GM12878 (cell line): Measurements from ENCODE around the gene COL13A1. TPM values are rescaled to one million over a fixed set of nuclear protein-coding genes. Genes with fewer than 3 reads are reported as not detected.

Source experiments
- ATAC-seq: fragments of 200-7000 bp; cut with Tn5 transposase; 3 replicates; pipeline ENCODE4 v1.9.1; 2020; ENCODE audit warnings: mild to moderate bottlenecking, moderate library complexity
- BruUV-seq: library from RNA; stranded (reverse); fragments of 400-500 nt; replicated peaks from 2 replicates; lab custom pipeline; 2021; lab: Mats Ljungman, UMichigan
- CTCF ChIA-PET: fragments of 300-600 bp; sonication (Branson Sonifier 250); formaldehyde crosslinking; extraction: SDS; loops from one replicate; lab custom pipeline; 2021; ENCODE audit warnings: inconsistent platforms; lab: Yijun Ruan, JAX
- POLR2A ChIA-PET: fragments of 350-600 bp; formaldehyde crosslinking; extraction: SDS; loops from one replicate; lab custom pipeline; 2021; ENCODE audit warnings: inconsistent platforms; lab: Charles Lee
- RAD21 ChIA-PET: fragments of 300-600 bp; sonication (Branson Sonifier 250); formaldehyde crosslinking; loops from one replicate; lab custom pipeline; 2023; ENCODE audit warnings: antibody characterized with exemption; ENCODE audit not compliant: unreplicated experiment; lab: Charles Lee
- SMC1A ChIA-PET: fragments of 300-600 bp; sonication (Branson Sonifier 250); formaldehyde crosslinking; loops from one replicate; lab custom pipeline; 2023; ENCODE audit not compliant: unreplicated experiment, uncharacterized antibody; lab: Charles Lee
- DNase-seq: peaks from one replicate; pipeline ENCODE4 v3.0.0-alpha.2; 2011; ENCODE audit warnings: low read depth, low spot score
- FAIRE-seq: peaks from 3 replicates; lab custom pipeline; 2011; peaks lifted over from hg19 to GRCh38; lab: Jason Lieb, UNC
- H2AFZ ChIP-seq: 2 replicates; pipeline ENCODE4 v1.6.0; 2011; ENCODE audit warnings: low read depth, low read length, control low read depth; ENCODE audit not compliant: control insufficient read depth
- H3K27ac ChIP-seq: 2 replicates; pipeline ENCODE4 v1.5.1; 2011; ENCODE audit warnings: control low read depth; ENCODE audit not compliant: control insufficient read depth, insufficient read depth
- H3K27me3 ChIP-seq, 2 experiments: replicated peaks in 1 of 2; 2 replicates each; pipeline versions ENCODE4 v1.6.0 to v1.6.1; 2011; ENCODE audit warnings: low read length in 1 of 2; ENCODE audit not compliant: control insufficient read depth in 2 of 2, insufficient read depth in 2 of 2
- H3K36me3 ChIP-seq, 2 experiments: 2 replicates each; pipeline ENCODE4 v1.5.1; 2011; ENCODE audit warnings: low read length in 1 of 2; ENCODE audit not compliant: control insufficient read depth in 2 of 2, insufficient read depth in 2 of 2
- H3K4me1 ChIP-seq: 2 replicates; pipeline ENCODE4 v1.6.1; 2011; ENCODE audit warnings: mild to moderate bottlenecking, low read length, moderate library complexity, mixed read lengths; ENCODE audit not compliant: control insufficient read depth, insufficient read depth
- H3K4me2 ChIP-seq: 2 replicates; pipeline ENCODE4 v1.6.0; 2011; ENCODE audit warnings: control low read depth; ENCODE audit not compliant: control insufficient read depth, insufficient read depth
- H3K4me3 ChIP-seq: fragments of 200-600 bp; sonication (generic); 2 replicates; pipeline ENCODE4 v1.5.1; 2016
- H3K79me2 ChIP-seq: 2 replicates; pipeline ENCODE4 v1.6.0; 2011; ENCODE audit warnings: low read length; ENCODE audit not compliant: control insufficient read depth, insufficient read depth
- H3K9ac ChIP-seq: 2 replicates; pipeline ENCODE4 v1.8.0; 2011; ENCODE audit warnings: low read length, control low read depth, mixed read lengths; ENCODE audit not compliant: control insufficient read depth, insufficient read depth
- H3K9me3 ChIP-seq: replicated peaks from 3 replicates; pipeline ENCODE4 v1.5.1; 2011; ENCODE audit warnings: mild to moderate bottlenecking, low read length; ENCODE audit not compliant: control insufficient read depth, insufficient read depth
- H4K20me1 ChIP-seq: 2 replicates; pipeline ENCODE4 v1.6.0; 2011; ENCODE audit not compliant: control insufficient read depth, insufficient read depth
- CHD1 ChIP-seq: IDR thresholded peaks from 2 replicates; pipeline ENCODE4 v1.6.1; 2012; ENCODE audit warnings: low read depth, low read length, improper control_type of control experiment
- EGR1 ChIP-seq, 2 experiments: IDR thresholded peaks; 1 replicate in 1 of 2; 2 replicates in 1 of 2; pipeline ENCODE4 v1.6.1; 2011 to 2012; ENCODE audit warnings: low read depth in 2 of 2, low read length in 2 of 2, borderline replicate concordance in 1 of 2, mild to moderate bottlenecking in 1 of 2, moderate library complexity in 1 of 2
- IKZF2 ChIP-seq, 2 experiments: fragments of 450-650 bp; IDR thresholded peaks; 2 replicates each; pipeline ENCODE4 v1.6.1; 2017; ENCODE audit warnings: mild to moderate bottlenecking in 2 of 2, moderate library complexity in 2 of 2
- IRF3 ChIP-seq: fragments of 450-650 bp; IDR thresholded peaks from 2 replicates; pipeline ENCODE4 v1.6.1; 2014; ENCODE audit warnings: mild to moderate bottlenecking
- RB1 ChIP-seq: fragments of 450-650 bp; formaldehyde crosslinking; IDR thresholded peaks from 2 replicates; pipeline ENCODE4 v1.6.1; 2017; ENCODE audit warnings: mild to moderate bottlenecking, borderline replicate concordance
- STAT1 ChIP-seq: fragments of 450-650 bp; conservative IDR thresholded peaks from 2 replicates; pipeline ENCODE4 v1.6.1; 2014; ENCODE audit warnings: antibody characterized with exemption, mild to moderate bottlenecking
- TBL1XR1 ChIP-seq: IDR thresholded peaks from 2 replicates; pipeline ENCODE4 v1.6.1; 2012; ENCODE audit warnings: low read depth, low read length, improper control_type of control experiment
- ZNF687 ChIP-seq: fragments of 450-650 bp; IDR thresholded peaks from 2 replicates; pipeline ENCODE4 v1.6.1; 2017; ENCODE audit warnings: mild to moderate bottlenecking, moderate library complexity
- WGBS: methylation state at CpG from one replicate; pipeline ENCODE4 v1.1.6; 2016; ENCODE audit warnings: low lambda C conversion rate; ENCODE audit not compliant: insufficient replicate concordance, insufficient coverage; ENCODE audit errors: missing lambda C conversion rate; 5-methylcytosine and 5-hydroxymethylcytosine counted together
- in situ Hi-C: fragments of 300-500 bp; cut with MboI; formaldehyde crosslinking; loops from 9 replicates; pipeline ENCODE4 v1.14.3; 2018; ENCODE audit warnings: mixed read lengths
- intact Hi-C: fragments of 100-400 bp; cut with micrococcal nuclease; formaldehyde crosslinking; loops from one replicate; pipeline ENCODE4 v1.14.2; 2022; ENCODE audit not compliant: unreplicated experiment
- polyA plus RNA-seq, 11 experiments: library from polyadenylated mRNA; depleted of rRNA in 4 of 11; unstranded in 6 of 11; stranded (reverse) in 5 of 11; fragments of >200 nt; fragmentation: Nextera tagmentation in 4 of 11; fragmentation: Illumina TruSeq in 1 of 11; extraction: Ambion mirVana in 4 of 11; extraction: Trizol in 1 of 11; gene quantifications; 1 replicate in 1 of 11; 2 replicates in 10 of 11; pipeline versions ENCODE4 v1.2.1 to v1.2.3, GENCODE V29; 2011 to 2016; ENCODE audit warnings: inconsistent platforms in 2 of 11, missing spikeins in 2 of 11, low read depth in 1 of 11
- total RNA-seq, 4 experiments: library from RNA; depleted of rRNA in 3 of 4; stranded (reverse); fragments of >200 nt in 3 of 4; fragmentation: Illumina TruSeq in 1 of 4; extraction: Trizol in 1 of 4; gene quantifications; 2 replicates each; pipeline versions ENCODE4 v1.2.1 to v1.2.3, GENCODE V29; 2013 to 2021
- TF ChIP-seq, protein P1 (sequence below): IDR thresholded peaks from 2 replicates; pipeline ENCODE4 v1.6.1; 2012; ENCODE audit warnings: mild to moderate bottlenecking, low read depth, low read length
- TF ChIP-seq, protein P2 (sequence below): IDR thresholded peaks from 2 replicates; pipeline ENCODE4 v1.6.1; 2012; ENCODE audit warnings: low read depth, low read length, improper control_type of control experiment

COL13A1 gene
- total and polyA plus RNA-seq, 10 of the 15 experiments (the other 5 are each of a cell fraction or from before 2014, with no cell fraction given), result 0.03 to 0.15 (median 0.05) TPM; not detected in 7

DNA sequence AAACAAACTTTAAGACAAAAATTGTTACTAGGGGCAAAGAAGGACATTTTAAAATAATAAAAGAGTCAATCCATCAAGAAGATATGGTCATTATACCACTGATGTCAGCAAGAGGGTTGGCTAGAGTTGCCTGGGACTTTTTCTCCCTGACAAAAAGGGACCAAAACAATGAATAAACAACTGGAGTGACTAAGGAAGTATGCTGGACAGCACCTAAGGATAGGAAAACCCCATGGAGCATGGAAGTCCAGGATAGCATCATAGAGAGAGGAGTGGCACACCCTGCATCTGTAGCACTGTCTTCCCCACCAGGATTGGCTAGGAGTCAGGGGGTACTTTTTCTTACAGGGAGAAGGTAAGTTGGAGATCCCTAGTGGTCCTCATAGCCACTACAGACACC is 177.5 kb downstream of the COL13A1 start (continued):
- TF ChIP-seq, protein P1, sequence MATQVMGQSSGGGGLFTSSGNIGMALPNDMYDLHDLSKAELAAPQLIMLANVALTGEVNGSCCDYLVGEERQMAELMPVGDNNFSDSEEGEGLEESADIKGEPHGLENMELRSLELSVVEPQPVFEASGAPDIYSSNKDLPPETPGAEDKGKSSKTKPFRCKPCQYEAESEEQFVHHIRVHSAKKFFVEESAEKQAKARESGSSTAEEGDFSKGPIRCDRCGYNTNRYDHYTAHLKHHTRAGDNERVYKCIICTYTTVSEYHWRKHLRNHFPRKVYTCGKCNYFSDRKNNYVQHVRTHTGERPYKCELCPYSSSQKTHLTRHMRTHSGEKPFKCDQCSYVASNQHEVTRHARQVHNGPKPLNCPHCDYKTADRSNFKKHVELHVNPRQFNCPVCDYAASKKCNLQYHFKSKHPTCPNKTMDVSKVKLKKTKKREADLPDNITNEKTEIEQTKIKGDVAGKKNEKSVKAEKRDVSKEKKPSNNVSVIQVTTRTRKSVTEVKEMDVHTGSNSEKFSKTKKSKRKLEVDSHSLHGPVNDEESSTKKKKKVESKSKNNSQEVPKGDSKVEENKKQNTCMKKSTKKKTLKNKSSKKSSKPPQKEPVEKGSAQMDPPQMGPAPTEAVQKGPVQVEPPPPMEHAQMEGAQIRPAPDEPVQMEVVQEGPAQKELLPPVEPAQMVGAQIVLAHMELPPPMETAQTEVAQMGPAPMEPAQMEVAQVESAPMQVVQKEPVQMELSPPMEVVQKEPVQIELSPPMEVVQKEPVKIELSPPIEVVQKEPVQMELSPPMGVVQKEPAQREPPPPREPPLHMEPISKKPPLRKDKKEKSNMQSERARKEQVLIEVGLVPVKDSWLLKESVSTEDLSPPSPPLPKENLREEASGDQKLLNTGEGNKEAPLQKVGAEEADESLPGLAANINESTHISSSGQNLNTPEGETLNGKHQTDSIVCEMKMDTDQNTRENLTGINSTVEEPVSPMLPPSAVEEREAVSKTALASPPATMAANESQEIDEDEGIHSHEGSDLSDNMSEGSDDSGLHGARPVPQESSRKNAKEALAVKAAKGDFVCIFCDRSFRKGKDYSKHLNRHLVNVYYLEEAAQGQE, result no peak
- TF ChIP-seq ZNF687 (no peak), RB1 (no peak)

DNA sequence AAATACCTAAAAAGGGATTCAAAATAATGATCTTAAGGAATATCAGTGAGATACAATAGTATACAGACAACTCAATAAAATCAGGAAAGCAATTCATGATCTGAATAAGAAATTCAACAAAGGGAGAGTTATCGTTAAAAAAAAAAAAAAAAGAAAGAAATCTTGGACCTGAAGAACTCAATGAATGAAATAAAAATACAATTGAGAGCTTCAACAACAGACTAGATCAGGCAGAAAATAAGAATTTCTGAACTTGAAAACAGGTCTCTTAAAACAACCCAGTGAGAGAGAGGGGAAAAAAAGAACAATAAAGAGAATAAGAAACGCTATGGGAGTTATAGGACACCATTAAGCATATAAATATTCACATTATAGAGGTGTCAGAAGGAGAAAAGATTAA is 179.0 kb downstream of the COL13A1 start:
- H2AFZ ChIP-seq, result no peak overlapping the region
- TF ChIP-seq STAT1, result no peak
- TF ChIP-seq EGR1 (IDR thresholded peaks at IDR 0.05; ENCODE audit: borderline replicate concordance in 1 of 2, low read depth in 2 of 2, low read length in 2 of 2), result no peak
- TF ChIP-seq, protein P2, sequence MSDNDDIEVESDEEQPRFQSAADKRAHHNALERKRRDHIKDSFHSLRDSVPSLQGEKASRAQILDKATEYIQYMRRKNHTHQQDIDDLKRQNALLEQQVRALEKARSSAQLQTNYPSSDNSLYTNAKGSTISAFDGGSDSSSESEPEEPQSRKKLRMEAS, result no peak
- TF ChIP-seq CHD1, result no peak
- no peak for TF ChIP-seq IKZF2 (IDR thresholded peaks at IDR 0.05)
- no peak for TF ChIP-seq TBL1XR1
- no peak for TF ChIP-seq IRF3

More for the DNA sequence above, 179.0 kb downstream of the COL13A1 start:
- ChIA-PET RAD21 (no interaction called here), POLR2A (no interaction called here), CTCF (interaction anchor here (0.7 kb wide), 1 partner anchor 135 kb away, joined by 3 read pairs; no protein-coding TSS in a partner anchor), SMC1A (interaction anchor here (0.6 kb wide), 1 partner anchor 59 kb away, joined by 3 read pairs; no protein-coding TSS in a partner anchor)
- Histone ChIP-seq H3K36me3 (no peaks in the 10 kb centered on the region), H3K4me2 (no peak overlapping the region), H3K4me1 (no peaks in the 10 kb centered on the region), H3K27ac (no peak overlapping the region), H3K27me3 (no peaks in the 10 kb centered on the region; a peak in 1 of 4 replicates), H3K79me2 (no peaks in the 10 kb centered on the region), H4K20me1 (no peaks in the 10 kb centered on the region), H3K9ac (no peak overlapping the region), H3K9me3 (peaks cover 2% of the 10 kb centered on the region; the same call in 1 of the 3 replicates), H3K4me3 (no peak overlapping the region)
- 56% methylated on average over 2 of the region's 2 CpGs for WGBS
- FAIRE-seq (no peak), ATAC-seq (no peak), DNase-seq (no peak)
- no TSS peak for BruUV-seq
- in situ Hi-C loops (no loop called here), intact Hi-C loops (no loop called here)
